Activated naive CD4-positive, alpha-beta T cell treated with anti-CD3 and anti-CD28 coated beads for 36 hours (primary cell): ENCODE measurements around the gene MLC1. TPM values are rescaled to one million over a fixed set of nuclear protein-coding genes. Genes with fewer than 3 reads are reported as not detected.

Experiments
- CTCF ChIA-PET: fragments of 350-600 bp; sonication (Branson Sonifier 250); formaldehyde crosslinking; loops from one replicate; lab custom pipeline; 2021; ENCODE audit warnings: antibody characterized with exemption; lab: Charles Lee
- DNase-seq: peaks from one replicate; pipeline ENCODE4 v3.0.0-alpha.2; 2020
- H3K27ac Mint-ChIP-seq: one replicate; pipeline ENCODE4 v1.8.0; 2021; ENCODE audit warnings: mild to moderate bottlenecking, mixed read lengths
- H3K27me3 Mint-ChIP-seq: one replicate; pipeline ENCODE4 v1.8.0; 2021; ENCODE audit warnings: low read depth, mixed read lengths
- H3K36me3 Mint-ChIP-seq: one replicate; pipeline ENCODE4 v1.8.0; 2021; ENCODE audit warnings: low read depth, mixed read lengths
- H3K4me1 Mint-ChIP-seq: one replicate; pipeline ENCODE4 v1.8.0; 2021; ENCODE audit warnings: low read depth, mixed read lengths
- H3K4me3 Mint-ChIP-seq: one replicate; pipeline ENCODE4 v1.8.0; 2021; ENCODE audit warnings: mild to moderate bottlenecking, moderate library complexity, mixed read lengths
- H3K9me3 Mint-ChIP-seq: one replicate; pipeline ENCODE4 v1.8.0; 2021; ENCODE audit warnings: mixed read lengths
- intact Hi-C: fragments of 100-400 bp; cut with micrococcal nuclease; formaldehyde crosslinking; loops from one replicate; pipeline ENCODE4 v1.15.1; 2023
- total RNA-seq, 2 experiments: library from RNA; stranded (reverse); gene quantifications; one replicate each; pipeline ENCODE4 v1.2.3, GENCODE V29; 2021

MLC1 gene
- total RNA-seq, 2 experiments from 2014 or later = 0.05 TPM; not detected in 1

- Mint-ChIP-seq H3K4me1 (peaks cover 5% of the 10 kb centered on the region), H3K9me3 (no peaks in the 10 kb centered on the region), H3K27ac (no peak overlapping the region), H3K4me3 (no peak overlapping the region), H3K27me3 (peaks cover 11% of the 10 kb centered on the region), H3K36me3 (no peaks in the 10 kb centered on the region)
- no peak for DNase-seq
- CTCF ChIA-PET = no interaction called here
- intact Hi-C loops = no loop called here
These were observed 39.8 kb downstream of the MLC1 start for GRCh38 chr22:50045211-50046018.

GRCh38 chr22:50044485-50045118 is 40.6 kb downstream of the MLC1 start:
- no peak overlapping the region for H3K4me3 Mint-ChIP-seq
- no peaks in the 10 kb centered on the region for H3K36me3 Mint-ChIP-seq
- no peaks in the 10 kb centered on the region for H3K9me3 Mint-ChIP-seq
- no peak for DNase-seq
- H3K4me1 Mint-ChIP-seq = peaks cover 5% of the 10 kb centered on the region
- CTCF ChIA-PET = no interaction called here
- intact Hi-C loops = no loop called here
- H3K27ac Mint-ChIP-seq = no peak overlapping the region
- peaks cover 11% of the 10 kb centered on the region for H3K27me3 Mint-ChIP-seq

GRCh38 chr22:50041361-50042065 is 43.7 kb downstream of the MLC1 start:
- DNase-seq = no peak
- H3K4me3 Mint-ChIP-seq = no peak overlapping the region
- peaks cover 5% of the 10 kb centered on the region for H3K4me1 Mint-ChIP-seq
- intact Hi-C loops = no loop called here
- peaks cover 13% of the 10 kb centered on the region for H3K27me3 Mint-ChIP-seq
- peaks cover 6% of the 10 kb centered on the region for H3K9me3 Mint-ChIP-seq
- no peak overlapping the region for H3K27ac Mint-ChIP-seq
- peaks cover 1% of the 10 kb centered on the region for H3K36me3 Mint-ChIP-seq
- CTCF ChIA-PET = no interaction called here

- CTCF ChIA-PET = no interaction called here
- peaks cover 6% of the 10 kb centered on the region for H3K9me3 Mint-ChIP-seq
- intact Hi-C loops = no loop called here
- H3K4me3 Mint-ChIP-seq = no peak overlapping the region
- H3K36me3 Mint-ChIP-seq = peaks cover 1% of the 10 kb centered on the region
- H3K27ac Mint-ChIP-seq = no peak overlapping the region
- H3K27me3 Mint-ChIP-seq = peaks cover 13% of the 10 kb centered on the region
- H3K4me1 Mint-ChIP-seq = peaks cover 5% of the 10 kb centered on the region
- DNase-seq = no peak
These were observed 44.5 kb downstream of the MLC1 start for GRCh38 chr22:50040717-50041116.

GRCh38 chr22:50039669-50040443 is 45.4 kb downstream of the MLC1 start:
- DNase-seq = no peak
- H3K9me3 Mint-ChIP-seq = peaks cover 6% of the 10 kb centered on the region
- peaks cover 13% of the 10 kb centered on the region for H3K27me3 Mint-ChIP-seq
- CTCF ChIA-PET = no interaction called here
- H3K27ac Mint-ChIP-seq = no peak overlapping the region
- peaks cover 1% of the 10 kb centered on the region for H3K36me3 Mint-ChIP-seq
- peaks cover 8% of the 10 kb centered on the region for H3K4me1 Mint-ChIP-seq
- H3K4me3 Mint-ChIP-seq = no peak overlapping the region
- intact Hi-C loops = no loop called here

GRCh38 chr22:50035976-50036724 is 49.1 kb downstream of the MLC1 start:
- Mint-ChIP-seq H3K9me3 (peaks cover 6% of the 10 kb centered on the region), H3K27ac (no peak overlapping the region), H3K36me3 (peaks cover 1% of the 10 kb centered on the region), H3K4me1 (peaks cover 9% of the 10 kb centered on the region), H3K27me3 (peaks cover 19% of the 10 kb centered on the region), H3K4me3 (no peak overlapping the region)
- CTCF ChIA-PET = no interaction called here
- intact Hi-C loops = no loop called here
- DNase-seq = no peak

GRCh38 chr22:50035131-50035881 is 49.9 kb downstream of the MLC1 start:
- peaks cover 1% of the 10 kb centered on the region for H3K36me3 Mint-ChIP-seq
- H3K4me3 Mint-ChIP-seq = no peak overlapping the region
- intact Hi-C loops = no loop called here
- peaks cover 9% of the 10 kb centered on the region for H3K4me1 Mint-ChIP-seq
- DNase-seq = no peak
- CTCF ChIA-PET = interaction anchor here (0.8 to 0.9 kb wide), 2 partner anchors 104 to 105 kb away, joined by 3 read pairs; no protein-coding TSS in a partner anchor
- H3K9me3 Mint-ChIP-seq = peaks cover 6% of the 10 kb centered on the region
- H3K27me3 Mint-ChIP-seq = peaks cover 19% of the 10 kb centered on the region
- H3K27ac Mint-ChIP-seq = no peak overlapping the region

- DNase-seq = peak; percentile 65
- peaks cover 1% of the 10 kb centered on the region for H3K36me3 Mint-ChIP-seq
- peaks cover 19% of the 10 kb centered on the region for H3K27me3 Mint-ChIP-seq
- CTCF ChIA-PET = interaction anchor here (0.8 to 1.3 kb wide), 3 partner anchors 42 to 104 kb away, joined by 3 read pairs; no protein-coding TSS in a partner anchor
- no peak overlapping the region for H3K27ac Mint-ChIP-seq
- peaks cover 6% of the 10 kb centered on the region for H3K9me3 Mint-ChIP-seq
- H3K4me1 Mint-ChIP-seq = peaks cover 11% of the 10 kb centered on the region
- no peak overlapping the region for H3K4me3 Mint-ChIP-seq
- intact Hi-C loops = no loop called here
These were observed 50.8 kb downstream of the MLC1 start for GRCh38 chr22:50034126-50035081.

- Mint-ChIP-seq H3K9me3 (no peaks in the 10 kb centered on the region), H3K4me1 (peaks cover 13% of the 10 kb centered on the region), H3K27ac (no peak overlapping the region), H3K27me3 (peaks cover 19% of the 10 kb centered on the region), H3K4me3 (no peak overlapping the region), H3K36me3 (no peaks in the 10 kb centered on the region)
- DNase-seq = no peak
- CTCF ChIA-PET = interaction anchor here (1.3 kb wide), 1 partner anchor 41 kb away, joined by 3 read pairs; no protein-coding TSS in a partner anchor
- intact Hi-C loops = no loop called here
These were observed 52.2 kb downstream of the MLC1 start for GRCh38 chr22:50032941-50033601.
